HG02571 (cell line): ENCODE data around the gene OSMR.

Source experiments
- ATAC-seq: cut with Tn5 transposase; IDR thresholded peaks from one replicate; pipeline ENCODE4 v1.9.1; 2021; ENCODE audit warnings: mild to moderate bottlenecking, moderate library complexity; ENCODE audit not compliant: unreplicated experiment

Gene OSMR

GRCh38 chr5:38845526-38846378 is at the start of gene OSMR:
TSS of gene OSMR (plus strand) at chr5:38846012. CDS start at chr5:38869045, 23,033 bp downstream.
- no peak for ATAC-seq

GRCh38 chr5:38796742-38797108 is 49.1 kb upstream of the OSMR start:
- ATAC-seq: no peak

DNA sequence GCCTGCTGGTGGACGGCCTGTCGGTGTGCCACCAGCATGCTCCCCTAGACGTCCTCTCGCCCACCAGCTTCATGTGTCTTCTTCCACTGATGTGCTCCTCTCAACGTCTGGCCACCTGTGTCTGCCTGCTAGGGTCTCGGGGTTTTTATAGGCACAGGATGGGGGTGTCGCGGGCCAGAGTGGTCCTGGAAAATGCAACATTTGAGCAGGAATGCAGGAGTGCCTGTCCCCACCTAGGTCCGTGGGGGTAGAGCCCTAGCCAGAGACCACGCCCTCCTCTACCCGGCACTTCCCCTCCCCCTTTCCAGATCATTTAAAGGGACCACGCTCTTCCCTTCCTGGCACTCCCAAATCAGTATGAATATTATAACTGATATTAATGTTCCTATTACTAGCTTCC is 48.0 kb upstream of the OSMR start:
- ATAC-seq: no peak

DNA sequence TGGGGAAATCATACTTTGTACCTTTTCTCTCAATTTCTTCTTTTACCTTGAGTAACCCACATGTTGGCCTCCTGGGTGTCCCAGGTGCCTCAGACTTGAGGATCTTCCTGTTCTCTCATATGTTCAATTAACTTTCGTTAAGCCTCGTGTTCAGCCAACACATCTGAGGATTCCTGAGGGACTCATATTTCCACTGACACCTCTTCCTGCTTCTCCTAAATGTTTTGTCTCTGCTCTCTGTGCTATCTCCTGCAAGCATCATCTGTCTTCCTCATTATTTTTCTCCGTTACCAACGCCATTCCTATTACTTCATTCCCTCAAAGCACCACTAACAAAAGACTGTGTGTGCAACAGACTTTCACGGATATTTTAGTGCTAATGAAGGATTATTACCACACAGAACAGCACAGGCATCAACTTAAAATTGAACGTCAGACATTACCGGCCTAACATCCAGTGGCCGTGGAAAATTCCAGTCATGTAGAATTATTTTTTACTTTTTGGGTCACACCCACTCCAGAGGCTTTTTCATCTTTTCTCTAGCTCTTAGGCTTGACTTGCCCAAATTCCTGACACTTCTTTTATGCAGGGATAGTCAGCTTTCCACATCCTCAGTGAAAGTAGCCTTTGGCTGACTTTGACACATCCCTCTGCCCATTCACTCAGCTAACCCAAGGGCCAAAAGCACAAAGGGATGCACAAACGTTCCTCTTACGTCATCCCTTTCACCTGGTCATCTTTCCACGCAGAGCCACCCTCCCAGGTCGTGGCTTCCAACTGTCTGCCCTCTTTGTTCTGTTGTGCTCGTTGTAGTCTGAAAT is 46.0 kb upstream of the OSMR start:
- ATAC-seq: no peak

DNA sequence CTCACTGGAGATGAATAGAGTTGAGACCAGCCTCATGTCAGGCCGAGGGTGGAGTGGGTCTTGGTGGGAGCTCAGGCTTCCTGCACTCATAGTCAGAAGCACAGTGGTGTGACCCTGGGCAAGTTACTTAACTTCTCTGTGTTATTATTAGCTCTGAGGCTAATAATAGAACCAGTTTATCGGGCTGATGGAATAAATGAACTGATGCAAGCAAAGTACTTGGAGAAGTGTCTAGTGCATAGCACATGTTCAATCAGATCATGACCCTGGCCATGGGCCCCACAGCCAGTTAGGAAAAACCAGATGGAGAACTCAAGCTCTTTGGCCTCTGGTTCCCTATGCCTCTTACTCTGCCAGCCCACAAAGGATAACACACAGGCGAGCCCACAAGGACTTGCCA is 45.3 kb upstream of the OSMR start:
- no peak for ATAC-seq

GRCh38 chr5:38802125-38802524 is 43.7 kb upstream of the OSMR start:
- no peak for ATAC-seq

GRCh38 chr5:38803246-38803645 is 42.6 kb upstream of the OSMR start:
- no peak for ATAC-seq

DNA sequence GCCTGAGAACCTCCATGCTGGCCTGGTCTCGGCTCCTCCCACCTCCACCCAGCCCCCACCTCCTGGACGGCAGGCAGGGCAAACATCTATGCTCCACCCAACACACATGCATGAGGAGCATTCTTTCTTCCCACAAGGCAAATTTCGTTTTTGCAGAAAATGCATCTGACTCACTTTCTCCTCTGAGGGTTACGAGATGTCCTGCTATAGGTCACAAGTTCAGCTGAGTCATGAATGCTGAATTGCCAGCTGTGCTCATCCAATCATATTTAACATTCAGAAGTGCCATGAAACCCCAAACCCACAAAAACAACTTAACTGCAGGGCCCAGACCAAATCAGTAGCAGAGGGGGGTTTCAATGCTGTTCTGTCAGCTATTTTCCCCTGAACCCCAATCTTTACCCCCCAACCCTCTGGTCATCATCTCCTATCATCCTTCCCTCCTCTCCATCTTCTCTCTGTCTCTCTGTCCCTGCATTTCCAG is 39.0 kb upstream of the OSMR start:
- ATAC-seq: no peak

- no peak for ATAC-seq
Observed at GRCh38 chr5:38807570-38808483, 38.0 kb upstream of the OSMR start.

DNA sequence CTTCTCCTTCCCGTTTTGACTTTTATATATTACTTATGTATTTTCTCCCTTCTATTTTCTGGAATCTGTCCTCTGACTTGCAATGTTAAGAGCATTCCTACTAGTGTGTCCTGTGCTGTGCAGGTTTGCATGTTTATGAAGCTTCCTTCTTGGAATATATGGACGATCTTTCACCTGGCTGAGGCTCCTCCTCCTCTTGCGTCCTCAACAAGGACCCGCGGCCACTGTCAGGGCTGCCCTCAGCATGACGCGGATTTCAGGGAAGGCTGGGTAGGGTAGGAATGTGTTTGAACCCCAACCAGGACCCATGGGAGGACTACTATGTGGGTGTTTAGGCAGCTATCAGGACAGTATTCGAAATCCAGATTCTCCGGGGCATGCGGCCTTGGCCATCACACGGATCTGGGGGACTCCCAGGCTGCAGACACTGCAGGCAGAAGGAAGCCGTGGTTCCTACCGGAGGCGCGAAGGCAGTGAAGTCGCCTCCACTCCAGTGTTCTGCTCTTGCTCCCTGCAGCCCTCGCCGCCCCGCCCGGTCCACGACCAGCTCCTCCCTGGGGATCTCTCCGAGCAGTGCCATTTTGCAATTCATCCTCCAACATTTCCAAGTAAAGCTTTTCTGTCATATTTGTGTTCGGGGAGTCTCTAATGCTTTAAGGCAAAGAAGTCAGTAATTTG is 37.0 kb upstream of the OSMR start:
- no peak for ATAC-seq

- no peak for ATAC-seq
Observed at GRCh38 chr5:38809388-38810359, 36.1 kb upstream of the OSMR start.

- no peak for ATAC-seq
Observed at GRCh38 chr5:38814879-38815278, 30.9 kb upstream of the OSMR start.

- no peak for ATAC-seq
Observed at GRCh38 chr5:38816083-38817030, 29.5 kb upstream of the OSMR start.

DNA sequence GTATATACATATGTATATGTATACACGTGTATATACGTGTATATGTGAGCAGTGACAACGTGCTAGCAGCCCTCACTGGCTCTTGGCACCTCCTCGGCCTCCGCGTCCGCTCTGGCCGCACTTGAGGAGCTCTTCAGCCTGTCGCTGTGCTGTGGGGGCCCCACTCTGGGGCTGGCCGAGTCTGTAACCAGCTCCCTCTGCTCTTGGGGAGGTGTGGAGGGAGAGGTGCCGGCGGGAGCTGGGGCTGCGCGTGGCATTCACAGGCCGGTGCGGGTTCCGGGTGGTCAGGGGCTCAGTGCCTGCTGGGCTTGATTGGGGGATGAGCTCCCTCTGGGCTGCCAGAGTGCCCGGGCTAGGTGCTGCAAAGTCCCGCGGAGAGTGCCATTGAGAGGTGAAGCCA is 24.1 kb upstream of the OSMR start:
- ATAC-seq: no peak

DNA sequence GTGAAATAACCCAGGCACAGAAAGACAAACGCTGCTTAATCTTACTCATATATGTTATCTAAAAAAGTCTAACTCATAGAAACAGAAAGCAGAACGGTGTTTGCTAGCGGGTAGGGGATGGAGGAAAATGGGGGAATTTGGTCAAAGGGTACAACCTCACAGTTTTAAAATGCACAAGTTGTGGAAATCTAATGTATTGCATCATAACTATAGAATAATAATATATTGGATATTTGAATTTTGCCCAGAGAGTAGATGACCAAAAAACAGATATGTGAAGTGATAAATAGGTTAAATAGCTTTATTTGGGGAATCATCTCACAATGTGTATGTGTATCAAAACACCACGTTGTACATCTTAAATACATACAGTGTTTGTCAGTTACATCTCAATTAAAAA is 22.3 kb upstream of the OSMR start:
- no peak for ATAC-seq

DNA sequence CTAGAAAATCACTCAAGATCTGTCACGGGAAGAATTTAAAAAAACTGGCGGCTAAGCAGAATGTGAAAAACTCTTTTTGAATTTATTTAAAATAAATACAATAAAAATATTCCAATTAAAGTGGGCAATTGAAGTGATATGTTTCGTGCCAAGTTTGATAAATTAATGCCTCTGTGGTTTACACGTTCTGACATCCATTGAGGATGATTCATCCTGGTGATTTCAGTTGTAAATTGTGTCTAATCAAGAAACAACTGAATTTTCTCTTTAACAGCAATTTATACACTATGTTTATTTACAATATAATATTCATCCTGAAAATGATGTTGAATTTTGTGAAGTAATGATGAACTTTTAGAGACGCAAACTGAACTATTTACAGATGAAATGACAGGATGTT is 21.0 kb upstream of the OSMR start:
- ATAC-seq: no peak

DNA sequence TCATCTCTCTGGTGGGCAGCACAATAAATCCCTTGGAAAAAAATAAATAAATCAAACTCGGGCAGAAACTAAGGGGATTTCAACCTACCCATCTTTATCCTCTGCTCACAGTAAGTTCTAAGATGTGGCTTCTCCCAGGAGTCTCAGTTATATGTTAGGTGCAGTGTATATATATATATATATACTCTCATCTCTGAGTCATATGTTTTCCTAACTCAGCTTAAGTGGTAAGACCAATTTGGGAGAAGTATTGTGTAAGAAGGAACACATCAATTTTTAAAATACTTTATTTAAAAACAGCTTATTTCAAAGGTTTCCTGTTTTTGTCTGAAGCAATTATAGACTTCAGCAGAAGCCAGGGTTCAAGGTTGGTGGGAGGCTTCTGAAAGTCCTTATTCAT is 20.3 kb upstream of the OSMR start:
- ATAC-seq: no peak

- ATAC-seq: no peak
Observed at GRCh38 chr5:38827525-38827924, 18.3 kb upstream of the OSMR start.
